ENCODE data around the gene TLE3.

The TLE3 gene

GRCh38 chr15:70065006-70065722, 32.6 kb downstream of the TLE3 start:
- H3K9ac ChIP-seq, result no peak overlapping the region
- no peak overlapping the region for H2AFZ ChIP-seq (ENCODE audit: low read depth)
- H3K79me2 ChIP-seq (ENCODE audit: insufficient read depth, low read depth), result peaks cover 28% of the 10 kb centered on the region; the same call in 1 of the 2 replicates
- no peak overlapping the region for H3K4me2 ChIP-seq
- H3K4me1 ChIP-seq (ENCODE audit: low read depth, poor library complexity, severe bottlenecking), result no peaks in the 10 kb centered on the region
- no peak overlapping the region for H3K4me3 ChIP-seq (IDR thresholded peaks at IDR 0.05; ENCODE audit: insufficient read depth, low read depth, low read length)
- H3K27ac ChIP-seq, result no peak overlapping the region
- H4K20me1 ChIP-seq (ENCODE audit: insufficient read depth), result no peaks in the 10 kb centered on the region
- no peak for TF ChIP-seq CTCF (conservative IDR thresholded peaks at IDR 0.05; ENCODE audit: low read depth, low read length)
- peaks cover 12% of the 10 kb centered on the region; the same call in 1 of the 2 replicates for H3K36me3 ChIP-seq (ENCODE audit: insufficient read depth)
- no peaks in the 10 kb centered on the region for H3K27me3 ChIP-seq (ENCODE audit: insufficient read depth, low read depth)

- H3K4me3 ChIP-seq (IDR thresholded peaks at IDR 0.05; ENCODE audit: insufficient read depth, low read depth, low read length), result no peak overlapping the region
- peaks cover 12% of the 10 kb centered on the region; the same call in 1 of the 2 replicates for H3K36me3 ChIP-seq (ENCODE audit: insufficient read depth)
- no peak overlapping the region for H3K4me2 ChIP-seq
- H3K79me2 ChIP-seq (ENCODE audit: insufficient read depth, low read depth), result peaks cover 21% of the 10 kb centered on the region; the same call in 1 of the 2 replicates
- H3K27ac ChIP-seq, result no peak overlapping the region
- H3K27me3 ChIP-seq (ENCODE audit: insufficient read depth, low read depth), result no peaks in the 10 kb centered on the region
- H2AFZ ChIP-seq (ENCODE audit: low read depth), result no peak overlapping the region
- no peak for TF ChIP-seq CTCF (conservative IDR thresholded peaks at IDR 0.05; ENCODE audit: low read depth, low read length)
- H3K9ac ChIP-seq, result no peak overlapping the region
- no peaks in the 10 kb centered on the region for H3K4me1 ChIP-seq (ENCODE audit: low read depth, poor library complexity, severe bottlenecking)
- H4K20me1 ChIP-seq (ENCODE audit: insufficient read depth), result no peaks in the 10 kb centered on the region
These were observed 33.3 kb downstream of the TLE3 start for GRCh38 chr15:70064441-70064840.

DNA sequence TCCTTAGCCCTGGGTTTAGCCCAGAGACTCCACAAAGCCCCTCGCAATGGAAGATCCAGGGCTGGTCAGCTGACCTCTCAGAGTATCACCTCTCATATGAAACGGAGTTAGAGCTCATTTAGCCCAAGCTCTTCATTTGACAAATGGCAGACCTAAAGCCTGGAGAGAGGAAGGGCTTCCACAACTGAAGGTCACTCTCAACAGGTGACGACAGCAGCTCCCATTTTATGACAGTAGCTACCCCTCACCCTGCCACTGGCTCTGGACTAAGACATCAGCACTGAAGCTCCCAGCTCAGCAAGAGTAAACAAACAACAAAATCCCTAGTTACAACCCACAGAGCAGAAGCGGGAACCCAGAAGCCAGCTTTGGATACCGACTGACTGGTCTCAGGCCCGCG, 33.7 kb downstream of the TLE3 start:
- H2AFZ ChIP-seq (ENCODE audit: low read depth), result no peak overlapping the region
- peaks cover 16% of the 10 kb centered on the region; the same call in 1 of the 2 replicates for H3K79me2 ChIP-seq (ENCODE audit: insufficient read depth, low read depth)
- no peaks in the 10 kb centered on the region for H4K20me1 ChIP-seq (ENCODE audit: insufficient read depth)
- no peaks in the 10 kb centered on the region for H3K27me3 ChIP-seq (ENCODE audit: insufficient read depth, low read depth)
- no peak overlapping the region for H3K4me3 ChIP-seq (IDR thresholded peaks at IDR 0.05; ENCODE audit: insufficient read depth, low read depth, low read length)
- no peaks in the 10 kb centered on the region for H3K4me1 ChIP-seq (ENCODE audit: low read depth, poor library complexity, severe bottlenecking)
- H3K4me2 ChIP-seq, result no peak overlapping the region
- no peak overlapping the region for H3K9ac ChIP-seq
- TF ChIP-seq CTCF (conservative IDR thresholded peaks at IDR 0.05; ENCODE audit: low read depth, low read length), result no peak
- H3K36me3 ChIP-seq (ENCODE audit: insufficient read depth), result peaks cover 9% of the 10 kb centered on the region; the same call in 1 of the 2 replicates
- no peak overlapping the region for H3K27ac ChIP-seq

- Histone ChIP-seq H3K9ac (no peak overlapping the region), H3K4me2 (no peak overlapping the region), H2AFZ (ENCODE audit: low read depth) (no peak overlapping the region), H3K79me2 (ENCODE audit: insufficient read depth, low read depth) (peaks cover 10% of the 10 kb centered on the region; the same call in 1 of the 2 replicates), H3K36me3 (ENCODE audit: insufficient read depth) (peaks cover 3% of the 10 kb centered on the region; the same call in 1 of the 2 replicates), H3K27me3 (ENCODE audit: insufficient read depth, low read depth) (no peaks in the 10 kb centered on the region), H3K4me1 (ENCODE audit: low read depth, poor library complexity, severe bottlenecking) (no peaks in the 10 kb centered on the region), H4K20me1 (ENCODE audit: insufficient read depth) (no peaks in the 10 kb centered on the region), H3K4me3 (IDR thresholded peaks at IDR 0.05; ENCODE audit: insufficient read depth, low read depth, low read length) (no peak overlapping the region), H3K27ac (no peak overlapping the region)
- TF ChIP-seq CTCF (conservative IDR thresholded peaks at IDR 0.05; ENCODE audit: low read depth, low read length), result no peak
These were observed 34.3 kb downstream of the TLE3 start for GRCh38 chr15:70063261-70063925.
